ENCODE results near the gene SOX21. TPM values are rescaled to one million over a fixed set of nuclear protein-coding genes. Genes with fewer than 3 reads are reported as not detected.
A peak's percentile ranks its signal among the peaks of the same experiment; 100 is the strongest.

Gene SOX21
- total RNA-seq, 1 donor from 2014 or later = not detected

DNA sequence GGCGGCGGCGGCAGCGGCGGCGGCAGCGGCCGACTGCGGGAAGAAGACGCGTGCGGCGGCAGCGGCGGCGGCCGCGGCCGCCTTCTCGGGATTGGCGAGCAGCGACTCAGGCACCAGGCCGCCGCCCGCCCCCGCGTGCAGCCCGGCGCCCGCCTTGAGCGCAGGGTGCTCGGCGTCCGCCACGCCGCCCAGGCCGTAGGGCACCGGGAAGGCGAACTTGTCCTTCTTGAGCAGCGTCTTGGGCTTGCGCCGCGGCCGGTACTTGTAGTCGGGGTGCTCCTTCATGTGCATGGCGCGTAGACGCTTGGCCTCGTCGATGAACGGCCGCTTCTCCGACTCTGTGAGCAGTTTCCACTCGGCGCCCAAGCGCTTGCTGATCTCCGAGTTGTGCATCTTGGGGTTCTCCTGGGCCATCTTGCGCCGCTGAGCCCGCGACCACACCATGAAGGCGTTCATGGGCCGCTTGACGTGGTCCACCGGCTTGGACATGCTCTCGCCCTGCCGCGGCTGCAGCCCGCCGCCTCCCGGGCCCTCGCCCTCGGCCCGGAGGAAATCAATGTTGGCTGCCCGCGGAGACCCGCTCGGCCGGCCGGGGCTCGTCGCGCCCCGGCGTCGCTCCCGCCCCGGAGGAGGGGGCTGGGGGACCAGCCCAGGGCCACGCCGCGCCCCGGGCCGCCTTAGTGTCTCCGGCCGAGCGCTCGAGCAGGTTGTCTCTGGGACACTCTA is 621 bp downstream of the SOX21 start:
- no peak for DNase-seq (ENCODE audit: low spot score in 2 of 2)
- TF ChIP-seq, protein P1, sequence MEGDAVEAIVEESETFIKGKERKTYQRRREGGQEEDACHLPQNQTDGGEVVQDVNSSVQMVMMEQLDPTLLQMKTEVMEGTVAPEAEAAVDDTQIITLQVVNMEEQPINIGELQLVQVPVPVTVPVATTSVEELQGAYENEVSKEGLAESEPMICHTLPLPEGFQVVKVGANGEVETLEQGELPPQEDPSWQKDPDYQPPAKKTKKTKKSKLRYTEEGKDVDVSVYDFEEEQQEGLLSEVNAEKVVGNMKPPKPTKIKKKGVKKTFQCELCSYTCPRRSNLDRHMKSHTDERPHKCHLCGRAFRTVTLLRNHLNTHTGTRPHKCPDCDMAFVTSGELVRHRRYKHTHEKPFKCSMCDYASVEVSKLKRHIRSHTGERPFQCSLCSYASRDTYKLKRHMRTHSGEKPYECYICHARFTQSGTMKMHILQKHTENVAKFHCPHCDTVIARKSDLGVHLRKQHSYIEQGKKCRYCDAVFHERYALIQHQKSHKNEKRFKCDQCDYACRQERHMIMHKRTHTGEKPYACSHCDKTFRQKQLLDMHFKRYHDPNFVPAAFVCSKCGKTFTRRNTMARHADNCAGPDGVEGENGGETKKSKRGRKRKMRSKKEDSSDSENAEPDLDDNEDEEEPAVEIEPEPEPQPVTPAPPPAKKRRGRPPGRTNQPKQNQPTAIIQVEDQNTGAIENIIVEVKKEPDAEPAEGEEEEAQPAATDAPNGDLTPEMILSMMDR (IDR thresholded peaks at IDR 0.05) = no peak
- Histone ChIP-seq H3K27me3 (peaks cover 31% of the 10 kb centered on the region), H3K36me3 (no peaks in the 10 kb centered on the region), H3K27ac (no peak overlapping the region), H3K9me3 (no peaks in the 10 kb centered on the region), H3K4me1 (peaks cover 5 to 23% of the 10 kb centered on the region in 2 donors), H3K4me3 (peak overlapping the region; percentile 35 to 43)
- intact Hi-C loops (cut with DNase I) = no loop called here

DNA sequence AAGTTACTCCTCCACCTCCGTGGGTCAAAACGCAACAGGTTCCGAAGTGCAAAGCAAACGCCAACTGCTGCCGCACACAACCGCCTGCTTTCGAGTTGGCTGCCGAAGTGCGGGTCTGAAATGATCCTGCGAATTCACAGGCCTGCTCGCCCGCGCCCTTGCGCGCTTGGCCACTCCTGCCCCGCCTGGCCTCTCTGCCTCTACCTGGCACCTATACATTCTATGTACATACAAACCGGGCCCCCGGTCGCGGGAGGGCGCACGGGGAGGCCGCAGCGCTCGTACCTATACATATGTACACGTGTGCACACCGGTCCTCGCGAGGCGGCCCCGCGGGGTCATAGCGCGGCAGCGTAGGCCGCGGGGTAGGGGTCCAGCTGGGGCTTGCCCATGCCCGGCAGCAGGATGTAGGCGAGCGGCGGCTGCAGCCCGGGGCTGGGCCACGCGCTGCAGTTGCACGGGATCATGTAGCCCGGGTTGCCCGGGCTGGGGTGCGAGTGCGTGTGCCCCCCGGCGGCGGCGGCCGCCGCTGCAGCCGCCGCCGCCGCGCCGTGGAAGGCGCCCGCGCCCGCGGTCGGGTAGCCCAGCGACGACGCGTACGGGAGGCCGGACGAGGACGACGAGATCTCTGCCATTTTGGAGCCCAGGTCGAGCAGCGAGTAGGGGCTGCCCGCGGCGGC is 1.3 kb downstream of the SOX21 start:
- Histone ChIP-seq H3K27me3 (peaks cover 35% of the 10 kb centered on the region), H3K9me3 (no peaks in the 10 kb centered on the region), H3K4me1 (peaks cover 5 to 23% of the 10 kb centered on the region in 2 donors), H3K4me3 (peak overlapping the region; percentile 35 to 43), H3K36me3 (no peaks in the 10 kb centered on the region), H3K27ac (no peak overlapping the region)
- TF ChIP-seq, protein P1 (IDR thresholded peaks at IDR 0.05) = no peak
- intact Hi-C loops (cut with DNase I) = no loop called here
- DNase-seq (ENCODE audit: low spot score in 2 of 2) = no peak

DNA sequence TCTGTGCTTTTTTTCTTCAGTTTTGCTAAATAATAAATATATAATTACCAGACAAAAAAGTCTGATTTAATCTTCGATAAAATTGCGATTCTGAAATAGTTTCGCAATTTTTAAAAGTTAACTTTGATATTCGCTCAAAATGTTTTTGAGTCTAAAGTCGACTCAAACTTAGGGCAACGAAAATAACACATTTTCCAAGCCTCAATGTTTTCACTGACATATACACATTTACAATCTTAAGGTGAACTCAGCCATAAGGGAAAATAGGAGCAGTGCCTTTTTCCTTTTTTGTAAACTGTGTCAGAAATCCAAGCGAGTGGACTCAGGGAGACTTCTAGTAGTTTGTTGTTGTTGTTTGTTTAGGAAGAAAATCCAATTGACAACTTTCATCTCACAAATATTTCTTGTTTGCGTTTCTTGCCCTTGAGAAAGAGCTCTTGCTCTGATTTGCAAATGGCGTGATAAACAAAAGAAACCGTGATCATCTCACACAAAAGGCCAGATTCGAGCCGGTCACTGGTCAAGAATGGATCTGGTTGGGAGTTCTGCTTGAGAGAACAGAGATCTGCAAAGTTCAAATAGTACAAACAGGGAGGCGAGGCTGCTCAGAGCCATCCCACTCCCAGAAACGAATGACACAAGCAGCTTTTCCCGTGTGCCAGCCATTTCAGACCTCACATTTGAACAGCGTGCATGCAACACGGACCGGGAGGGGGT is 2.1 kb downstream of the SOX21 start:
- TF ChIP-seq, protein P1 (IDR thresholded peaks at IDR 0.05) = no peak
- no peak overlapping the region for H3K27ac ChIP-seq
- no peaks in the 10 kb centered on the region for H3K9me3 ChIP-seq
- peak overlapping the region in 1 of 2 donors; percentile 43 for H3K4me3 ChIP-seq
- H3K36me3 ChIP-seq = no peaks in the 10 kb centered on the region
- H3K4me1 ChIP-seq = peaks cover 5 to 23% of the 10 kb centered on the region in 2 donors
- intact Hi-C loops (cut with DNase I) = no loop called here
- no peak for DNase-seq (ENCODE audit: low spot score in 2 of 2)
- H3K27me3 ChIP-seq = peaks cover 37% of the 10 kb centered on the region

DNA sequence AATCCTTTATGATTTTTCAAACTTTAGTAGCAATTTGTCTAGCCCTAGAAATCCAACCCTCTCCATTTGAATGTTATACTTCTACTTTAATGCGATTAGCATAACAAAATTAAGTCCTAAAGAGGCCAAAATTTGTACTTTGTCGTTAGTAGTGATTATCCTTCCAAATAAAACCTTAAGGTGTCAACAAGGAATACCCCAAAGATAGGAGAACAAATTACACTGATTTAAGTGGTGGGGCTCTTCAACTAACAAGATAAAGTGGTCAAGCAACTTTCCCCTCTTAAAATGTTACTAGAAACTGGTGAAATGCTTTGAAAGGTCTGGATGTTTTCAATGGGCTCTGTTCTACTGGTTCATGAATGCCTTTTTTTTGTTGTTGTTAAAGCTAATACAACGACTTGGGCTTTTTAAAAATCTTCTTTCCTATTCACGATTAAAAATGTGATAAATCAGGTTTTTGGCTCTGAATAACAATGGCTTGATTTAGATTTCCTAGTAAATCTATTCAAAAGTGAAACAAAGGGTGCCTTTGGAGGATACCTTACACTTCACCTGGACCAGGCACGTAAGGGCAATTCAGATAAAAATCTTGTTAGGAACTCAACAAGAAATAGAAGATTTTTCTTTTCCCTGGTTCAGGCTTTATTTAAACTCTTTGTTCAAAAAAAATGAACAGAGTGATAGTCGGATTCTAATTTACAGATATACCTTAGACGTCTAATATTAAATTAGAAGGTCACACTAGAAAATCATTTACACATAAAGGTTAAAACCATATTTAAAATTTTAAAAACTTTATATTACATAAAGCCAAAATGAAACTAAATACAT is 3.1 kb downstream of the SOX21 start:
- intact Hi-C loops (cut with DNase I) = no loop called here
- Histone ChIP-seq H3K4me3 (no peak overlapping the region), H3K36me3 (no peaks in the 10 kb centered on the region), H3K27me3 (peaks cover 39% of the 10 kb centered on the region), H3K9me3 (no peaks in the 10 kb centered on the region), H3K4me1 (peaks cover 5 to 23% of the 10 kb centered on the region in 2 donors), H3K27ac (no peak overlapping the region)
- TF ChIP-seq, protein P1 (IDR thresholded peaks at IDR 0.05) = no peak
- no peak for DNase-seq (ENCODE audit: low spot score in 2 of 2)

All from ascending aorta (tissue), 2 donors.